ENCODE results near the gene CCDC178. TPM values are rescaled to one million over a fixed set of nuclear protein-coding genes. Genes with fewer than 3 reads are reported as not detected.

Gene CCDC178
- total RNA-seq, 1 experiment from 2014 or later: not detected

- RAD21 ChIA-PET (ENCODE audit: low non-redundant PET in 1 of 2, low total read pairs in 2 of 2, uncharacterized antibody in 2 of 2, unreplicated experiment in 2 of 2): no interaction called here
- CTCF ChIA-PET: no interaction called here
- intact Hi-C loops (cut with micrococcal nuclease): loop anchor here (10.0 kb wide), 1 partner anchor 64 kb away; no protein-coding TSS in a partner anchor
- Histone ChIP-seq H3K9me3 (ENCODE audit: control insufficient read depth in 1 of 2, insufficient read depth in 1 of 2, low read depth in 1 of 2, low read length in 2 of 2) (peaks cover 4% of the 10 kb centered on the region in 2 experiments; a peak in 2 of 4 replicates), H3K4me2 (ENCODE audit: low read length) (no peak overlapping the region), H3K4me3 (replicated peaks in 1 of 2; ENCODE audit: low read depth in 1 of 2, low read length in 2 of 2) (no peak overlapping the region), H3K27me3 (ENCODE audit: insufficient read depth, low read length) (no peaks in the 10 kb centered on the region), H3K27ac (ENCODE audit: low read depth, low read length) (no peak overlapping the region), H4K20me1 (ENCODE audit: insufficient read depth) (no peaks in the 10 kb centered on the region), H3K36me3 (ENCODE audit: control insufficient read depth in 1 of 2, insufficient read depth in 2 of 2, low read length in 2 of 2) (no peaks in the 10 kb centered on the region), H3K9ac (ENCODE audit: low read length) (no peak overlapping the region), H3K4me1 (ENCODE audit: control insufficient read depth in 1 of 2, insufficient read depth in 2 of 2, low read length in 2 of 2) (no peaks in the 10 kb centered on the region), H3K79me2 (ENCODE audit: insufficient read depth, low read length) (no peaks in the 10 kb centered on the region), H3K9me2 (ENCODE audit: insufficient read depth) (no peaks in the 10 kb centered on the region), H2AFZ (ENCODE audit: low read depth, low read length, poor library complexity, severe bottlenecking) (no peak overlapping the region)
- BruUV-seq (replicated peaks): no TSS peak
- TF ChIP-seq CEBPB (IDR thresholded peaks at IDR 0.05; ENCODE audit: low read depth) (no peak), POLR2A (IDR thresholded peaks at IDR 0.05; ENCODE audit: borderline replicate concordance, extremely low read depth, insufficient read depth, insufficient read length) (no peak), ZNF274 (IDR thresholded peaks at IDR 0.05; ENCODE audit: low read depth, low read length) (no peak), ATF3 (IDR thresholded peaks at IDR 0.05) (no peak), POLR2AphosphoS5 (IDR thresholded peaks at IDR 0.05; ENCODE audit: low read depth, low read length) (no peak), FOSL1 (IDR thresholded peaks at IDR 0.05; ENCODE audit: low read depth) (no peak), CTCF (IDR thresholded peaks at IDR 0.05 in 2 of 3, conservative IDR thresholded peaks at IDR 0.05 in 1 of 3; ENCODE audit: borderline replicate concordance in 1 of 3, insufficient read depth in 1 of 3, low read depth in 2 of 3, low read length in 2 of 3) (no peak), ELF1 (IDR thresholded peaks at IDR 0.05; ENCODE audit: borderline replicate concordance, low read depth) (no peak), EZH2phosphoT487 (IDR thresholded peaks at IDR 0.05; ENCODE audit: borderline replicate concordance) (no peak), SIN3A (IDR thresholded peaks at IDR 0.05; ENCODE audit: low read depth) (no peak), EZH2 (IDR thresholded peaks at IDR 0.05) (no peak), CBX3 (IDR thresholded peaks at IDR 0.05; ENCODE audit: low read depth) (no peak), YY1 (IDR thresholded peaks at IDR 0.05; ENCODE audit: extremely low read depth, insufficient replicate concordance, low read depth, low read length) (no peak), SRF (IDR thresholded peaks at IDR 0.05; ENCODE audit: low read depth) (no peak), ZBTB33 (IDR thresholded peaks at IDR 0.05; ENCODE audit: extremely low read depth, insufficient replicate concordance, low read length) (no peak), SP1 (IDR thresholded peaks at IDR 0.05; ENCODE audit: low read depth) (no peak), TCF7L2 (IDR thresholded peaks at IDR 0.05; ENCODE audit: borderline replicate concordance, extremely low read depth, insufficient read depth, insufficient read length) (no peak)
- TF ChIP-seq, protein P1, sequence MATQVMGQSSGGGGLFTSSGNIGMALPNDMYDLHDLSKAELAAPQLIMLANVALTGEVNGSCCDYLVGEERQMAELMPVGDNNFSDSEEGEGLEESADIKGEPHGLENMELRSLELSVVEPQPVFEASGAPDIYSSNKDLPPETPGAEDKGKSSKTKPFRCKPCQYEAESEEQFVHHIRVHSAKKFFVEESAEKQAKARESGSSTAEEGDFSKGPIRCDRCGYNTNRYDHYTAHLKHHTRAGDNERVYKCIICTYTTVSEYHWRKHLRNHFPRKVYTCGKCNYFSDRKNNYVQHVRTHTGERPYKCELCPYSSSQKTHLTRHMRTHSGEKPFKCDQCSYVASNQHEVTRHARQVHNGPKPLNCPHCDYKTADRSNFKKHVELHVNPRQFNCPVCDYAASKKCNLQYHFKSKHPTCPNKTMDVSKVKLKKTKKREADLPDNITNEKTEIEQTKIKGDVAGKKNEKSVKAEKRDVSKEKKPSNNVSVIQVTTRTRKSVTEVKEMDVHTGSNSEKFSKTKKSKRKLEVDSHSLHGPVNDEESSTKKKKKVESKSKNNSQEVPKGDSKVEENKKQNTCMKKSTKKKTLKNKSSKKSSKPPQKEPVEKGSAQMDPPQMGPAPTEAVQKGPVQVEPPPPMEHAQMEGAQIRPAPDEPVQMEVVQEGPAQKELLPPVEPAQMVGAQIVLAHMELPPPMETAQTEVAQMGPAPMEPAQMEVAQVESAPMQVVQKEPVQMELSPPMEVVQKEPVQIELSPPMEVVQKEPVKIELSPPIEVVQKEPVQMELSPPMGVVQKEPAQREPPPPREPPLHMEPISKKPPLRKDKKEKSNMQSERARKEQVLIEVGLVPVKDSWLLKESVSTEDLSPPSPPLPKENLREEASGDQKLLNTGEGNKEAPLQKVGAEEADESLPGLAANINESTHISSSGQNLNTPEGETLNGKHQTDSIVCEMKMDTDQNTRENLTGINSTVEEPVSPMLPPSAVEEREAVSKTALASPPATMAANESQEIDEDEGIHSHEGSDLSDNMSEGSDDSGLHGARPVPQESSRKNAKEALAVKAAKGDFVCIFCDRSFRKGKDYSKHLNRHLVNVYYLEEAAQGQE (IDR thresholded peaks at IDR 0.05; ENCODE audit: low read depth): no peak
- ATAC-seq (no peak), DNase-seq (ENCODE audit: low read depth, low spot score) (no peak)
- POLR2A ChIA-PET: no interaction called here
Measured at GRCh38 chr18:33181016-33181415, 259.5 kb downstream of the CCDC178 start.

All from HCT116 (cell line).